ENCODE data around the gene AGAP2. TPM values are rescaled to one million over a fixed set of nuclear protein-coding genes. Genes with fewer than 3 reads are reported as not detected.

The AGAP2 gene
- total and polyA plus RNA-seq, 2 of the 8 experiments (the other 6 are each of a cell fraction or from before 2014, with no cell fraction given): 1.5 TPM

DNA sequence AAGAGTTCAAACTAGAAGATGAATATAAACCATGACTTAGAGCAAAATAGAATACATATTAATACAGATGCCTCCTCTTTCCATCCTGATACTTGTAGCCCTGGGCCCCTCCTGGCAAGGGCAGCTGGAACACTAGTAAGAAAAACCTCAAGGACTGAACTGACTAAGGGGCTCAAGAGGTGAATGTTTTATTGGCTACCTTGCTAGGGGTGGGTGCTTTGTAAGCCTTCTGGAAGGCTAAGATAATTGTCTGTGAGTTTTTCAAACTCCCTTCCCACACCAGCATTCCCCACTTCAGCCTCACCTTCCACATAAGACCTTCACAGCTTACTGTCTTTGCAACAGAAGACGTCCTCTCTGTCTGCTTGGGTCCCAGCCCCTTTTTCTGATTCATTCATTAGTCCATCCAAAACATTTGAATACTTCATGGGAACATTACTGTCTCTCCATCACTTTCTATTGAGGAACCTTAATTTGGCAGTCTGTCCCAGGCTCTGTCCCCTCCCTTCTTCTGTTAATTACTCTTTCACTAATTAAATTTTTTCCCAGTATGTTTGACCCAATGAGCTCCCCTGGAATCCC, 15.3 kb upstream of the AGAP2 start:
- H3K4me1 ChIP-seq (replicated peaks in 1 of 4; ENCODE audit: control insufficient read depth in 3 of 4, insufficient read depth in 4 of 4, low read length in 3 of 4): peaks cover 3 to 26% (median 7%) of the 10 kb centered on the region in 4 experiments; a peak in 6 of 7 replicates
- peaks cover 3 to 6% of the 10 kb centered on the region in 2 experiments for H4K20me1 ChIP-seq (replicated peaks in 1 of 2; ENCODE audit: control insufficient read depth in 1 of 2, insufficient read depth in 2 of 2, low read length in 2 of 2)
- H3K14ac ChIP-seq (ENCODE audit: insufficient read length): no peak overlapping the region
- no peak overlapping the region for H3K56ac ChIP-seq (replicated peaks; ENCODE audit: insufficient read length, low read depth, low read length)
- H3K79me1 ChIP-seq (ENCODE audit: low read depth, low read length): peaks cover 15% of the 10 kb centered on the region; the same call in 1 of the 2 replicates
- H2BK120ac ChIP-seq (replicated peaks; ENCODE audit: low read depth, low read length): no peak overlapping the region
- H4K5ac ChIP-seq (ENCODE audit: insufficient read length, low read depth, low read length): no peak overlapping the region
- H3K36me3 ChIP-seq (ENCODE audit: control insufficient read depth in 2 of 4, insufficient read depth in 4 of 4, low read length in 3 of 4): peaks cover 10 to 21% (median 15%) of the 10 kb centered on the region in 4 experiments
- H2AK5ac ChIP-seq (ENCODE audit: low read depth, low read length): no peak overlapping the region
- no peak overlapping the region for H2BK5ac ChIP-seq (ENCODE audit: low read depth, low read length)
- H2AFZ ChIP-seq (ENCODE audit: low read length): no peak overlapping the region
- H3K4me2 ChIP-seq (ENCODE audit: insufficient read depth in 1 of 2, low read depth in 2 of 2, low read length in 2 of 2): peak overlapping the region; percentile 99; a peak in 3 of 4 replicates
- H3K23me2 ChIP-seq (ENCODE audit: low read depth, low read length): peaks cover 18% of the 10 kb centered on the region
- H2BK15ac ChIP-seq (ENCODE audit: low read length): no peak overlapping the region
- no peak overlapping the region for H4K8ac ChIP-seq (ENCODE audit: extremely low read depth, insufficient read depth, low read length)
- no peaks in the 10 kb centered on the region for H3K9me3 ChIP-seq (ENCODE audit: insufficient read depth in 2 of 2, low read depth in 1 of 2, low read length in 1 of 2)
- peak overlapping the region; percentile 79 to 96 (median 81); a peak in 6 of 8 replicates for H3K4me3 ChIP-seq (ENCODE audit: extremely low read depth in 1 of 4, insufficient read depth in 2 of 4, low read depth in 3 of 4, low read length in 4 of 4)
- peaks cover 12 to 20% of the 10 kb centered on the region in 2 experiments for H3K79me2 ChIP-seq (ENCODE audit: control insufficient read depth in 1 of 2, insufficient read depth in 2 of 2, low read length in 2 of 2)
- no peak overlapping the region for H3K18ac ChIP-seq (ENCODE audit: extremely low read depth, low read length)
- POLR2A ChIA-PET (ENCODE audit: partially characterized antibody): interaction anchor here (0.7 to 3.3 kb wide), 9 partner anchors 9 to 93 kb away, joined by 3 to 25 read pairs (median 4); partner anchors contain the start of genes CTDSP2, CYP27B1, EEF1AKMT3 and METTL1
- CTCF ChIA-PET (ENCODE audit: partially characterized antibody): interaction anchor here (0.7 to 1.4 kb wide), 5 partner anchors 9 to 134 kb away, joined by 3 to 6 read pairs (median 3); partner anchors contain the start of gene TSPAN31
- no peak overlapping the region for H4K91ac ChIP-seq (replicated peaks; ENCODE audit: insufficient read length, low read length)
- H3K23ac ChIP-seq (ENCODE audit: insufficient read length): no peak overlapping the region
- FAIRE-seq: no peak
- peaks cover 8 to 33% (median 26%) of the 10 kb centered on the region in 4 experiments for H3K27me3 ChIP-seq (replicated peaks in 1 of 4; ENCODE audit: control insufficient read depth in 3 of 4, extremely low read depth in 1 of 4, insufficient read depth in 3 of 4, low read length in 3 of 4)
- no peak overlapping the region for H3K9ac ChIP-seq (replicated peaks in 1 of 4; ENCODE audit: extremely low read depth in 1 of 4, low read depth in 3 of 4, low read length in 3 of 4)
- no peak for TF ChIP-seq SIRT6 (IDR thresholded peaks at IDR 0.05; ENCODE audit: low read length)
- no peak overlapping the region for H2BK20ac ChIP-seq (ENCODE audit: low read length)
- H3K27ac ChIP-seq (ENCODE audit: low read depth, low read length): no peak overlapping the region
- no peak overlapping the region for H2BK12ac ChIP-seq (ENCODE audit: low read depth, low read length)
- 18% methylated on average over 1 of the region's 1 CpG; no CpG with 5 or more reads in 1 of the 2 experiments for WGBS, 2 experiments (ENCODE audit: extremely low coverage in 1 of 2, insufficient coverage in 1 of 2, insufficient read length in 1 of 2, insufficient replicate concordance in 2 of 2, low coverage in 1 of 2, low lambda C conversion rate in 2 of 2, missing lambda C conversion rate in 1 of 2)
- DNase-seq (ENCODE audit: low read depth in 1 of 2, low spot score in 2 of 2): no peak
- no peak overlapping the region for H3K4ac ChIP-seq (replicated peaks; ENCODE audit: insufficient read length, low read depth, low read length)
